Activated CD8-positive, alpha-beta memory T cell treated with anti-CD3 and anti-CD28 coated beads, Interleukin-2, amount 10 ng/mL, durations not matched to agents 7 days and 5 days (primary cell): ENCODE data around the gene FCGR1A. TPM values are rescaled to one million over a fixed set of nuclear protein-coding genes. Genes with fewer than 3 reads are reported as not detected.
"Not testable (repeated sequence)": the region's sequence is repeated elsewhere in the genome, so short reads cannot be mapped to it uniquely, and the experiment has no call there.

Experiments
- ATAC-seq: fragments of 150-1000 bp; cut with Tn5 transposase; one replicate; pipeline ENCODE4 v1.10.0; 2021; ENCODE audit warnings: moderate library complexity
- CTCF ChIA-PET: fragments of 350-600 bp; sonication (Branson Sonifier 250); formaldehyde crosslinking; loops from one replicate; lab custom pipeline; 2021; ENCODE audit warnings: antibody characterized with exemption; lab: Charles Lee
- DNase-seq: peaks from one replicate; pipeline ENCODE4 v3.0.0-alpha.2; 2020
- H3K27ac Mint-ChIP-seq: one replicate; pipeline ENCODE4 v1.8.0; 2021; ENCODE audit warnings: mild to moderate bottlenecking, mixed read lengths
- H3K27me3 Mint-ChIP-seq: one replicate; pipeline ENCODE4 v1.8.0; 2021; ENCODE audit warnings: mixed read lengths
- H3K36me3 Mint-ChIP-seq: one replicate; pipeline ENCODE4 v1.8.0; 2021; ENCODE audit warnings: mild to moderate bottlenecking, mixed read lengths
- H3K4me1 Mint-ChIP-seq: one replicate; pipeline ENCODE4 v1.8.0; 2021; ENCODE audit warnings: mixed read lengths
- H3K4me3 Mint-ChIP-seq: one replicate; pipeline ENCODE4 v1.8.0; 2021; ENCODE audit warnings: mild to moderate bottlenecking, moderate library complexity, mixed read lengths
- H3K9me3 Mint-ChIP-seq: one replicate; pipeline ENCODE4 v1.8.0; 2022; ENCODE audit warnings: low read depth, mixed read lengths
- total RNA-seq, 2 experiments: library from RNA; stranded (reverse); gene quantifications; one replicate each; pipeline ENCODE4 v1.2.3, GENCODE V29; 2021

The FCGR1A gene
- total RNA-seq, 2 experiments from 2014 or later = 0.70 TPM; not detected in 1

DNA sequence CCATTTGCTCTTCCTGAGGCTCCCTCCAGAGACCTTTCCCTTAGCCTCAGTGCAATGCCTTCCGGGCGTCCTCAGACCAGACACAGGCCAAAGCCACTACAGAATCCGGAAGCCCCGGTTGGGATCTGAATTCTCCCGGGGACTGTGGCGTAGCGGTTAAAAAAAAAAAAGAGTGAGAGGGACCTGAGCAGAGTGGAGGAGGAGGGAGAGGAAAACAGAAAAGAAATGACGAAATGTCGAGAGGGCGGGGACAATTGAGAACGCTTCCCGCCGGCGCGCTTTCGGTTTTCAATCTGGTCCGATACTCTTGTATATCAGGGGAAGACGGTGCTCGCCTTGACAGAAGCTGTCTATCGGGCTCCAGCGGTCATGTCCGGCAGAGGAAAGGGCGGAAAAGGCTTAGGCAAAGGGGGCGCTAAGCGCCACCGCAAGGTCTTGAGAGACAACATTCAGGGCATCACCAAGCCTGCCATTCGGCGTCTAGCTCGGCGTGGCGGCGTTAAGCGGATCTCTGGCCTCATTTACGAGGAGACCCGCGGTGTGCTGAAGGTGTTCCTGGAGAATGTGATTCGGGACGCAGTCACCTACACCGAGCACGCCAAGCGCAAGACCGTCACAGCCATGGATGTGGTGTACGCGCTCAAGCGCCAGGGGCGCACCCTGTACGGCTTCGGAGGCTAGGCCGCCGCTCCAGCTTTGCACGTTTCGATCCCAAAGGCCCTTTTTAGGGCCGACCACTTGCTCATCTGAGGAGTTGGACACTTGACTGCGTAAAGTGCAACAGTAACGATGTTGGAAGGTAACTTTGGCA, 50.0 kb downstream of the FCGR1A start:
- H3K27ac Mint-ChIP-seq, H3K9me3 Mint-ChIP-seq, H3K4me1 Mint-ChIP-seq, CTCF ChIA-PET, H3K4me3 Mint-ChIP-seq, H3K36me3 Mint-ChIP-seq, H3K27me3 Mint-ChIP-seq, DNase-seq: not testable (repeated sequence)
- ATAC-seq = peak; percentile 75

DNA sequence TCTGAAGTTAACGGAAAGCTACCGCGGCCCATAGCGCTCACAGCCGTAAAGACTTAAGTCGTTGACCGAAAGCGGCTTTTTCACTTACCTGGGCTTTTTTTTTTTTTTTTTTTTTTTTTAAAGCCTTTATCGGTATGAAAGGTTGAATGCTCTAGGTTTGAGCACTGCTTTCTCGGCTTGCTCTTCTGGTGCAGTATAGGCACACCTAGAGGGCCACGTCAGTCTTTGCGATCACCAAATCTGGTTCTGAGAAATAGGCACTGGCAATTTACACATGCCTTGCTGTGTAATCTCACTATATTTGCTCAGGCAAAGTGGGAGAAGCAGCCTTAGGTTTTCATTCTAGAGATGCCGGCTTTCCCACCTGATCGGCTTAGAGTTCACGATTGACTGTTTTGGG, 50.6 kb downstream of the FCGR1A start:
- H3K4me3 Mint-ChIP-seq, CTCF ChIA-PET, H3K36me3 Mint-ChIP-seq, H3K27ac Mint-ChIP-seq, H3K27me3 Mint-ChIP-seq, H3K4me1 Mint-ChIP-seq, H3K9me3 Mint-ChIP-seq, DNase-seq: not testable (repeated sequence)
- peak; percentile 12 for ATAC-seq

DNA sequence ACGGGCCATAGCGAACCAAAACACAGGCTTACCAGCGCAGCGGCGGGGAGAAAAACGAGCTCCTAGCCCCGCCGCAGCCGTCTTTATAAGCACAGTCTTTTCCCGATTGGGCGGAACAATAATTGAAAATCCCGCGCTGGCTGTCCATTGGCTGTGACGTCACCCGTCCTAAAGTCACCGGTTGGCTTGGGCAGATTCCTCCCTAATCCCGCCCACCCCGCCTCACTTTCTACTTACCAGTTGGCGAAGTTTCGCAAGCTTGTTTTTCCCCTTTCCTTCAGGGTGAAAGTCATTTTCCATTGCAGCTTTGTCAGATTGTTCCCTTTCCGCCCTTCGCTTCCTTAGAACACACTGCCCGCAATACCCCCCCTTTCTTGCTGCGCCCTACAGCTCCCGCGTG, 58.7 kb downstream of the FCGR1A start:
- CTCF ChIA-PET, H3K27ac Mint-ChIP-seq, H3K4me3 Mint-ChIP-seq, DNase-seq, H3K9me3 Mint-ChIP-seq, H3K27me3 Mint-ChIP-seq: not testable (repeated sequence)
- peak; percentile 14 for ATAC-seq
- Mint-ChIP-seq H3K36me3 (peaks cover 24% of the 10 kb centered on the region), H3K4me1 (peaks cover 18% of the 10 kb centered on the region)

Other genes with a start within 250 kb of the FCGR1A start
- gene PPIAL4C, start 198.8 kb upstream of the FCGR1A start, total RNA-seq = 1 to 10 TPM in 1 of 2 experiments, under 1 TPM in 1; 0.84 to 1.8 TPM
- 10 to 100 TPM; 24.4 to 28.6 TPM for gene BOLA1, start 116.9 kb downstream of the FCGR1A start, total RNA-seq
- gene SV2A, start 135.2 kb downstream of the FCGR1A start, total RNA-seq = 10 to 100 TPM; 15.8 to 17.1 TPM
- 100 to 1,000 TPM in 1 of 2 experiments, 10 to 100 TPM in 1; 79.4 to 109 TPM for gene SF3B4, start 145.1 kb downstream of the FCGR1A start, total RNA-seq
- 1 to 10 TPM; 2.0 to 2.9 TPM for gene MTMR11, start 154.2 kb downstream of the FCGR1A start, total RNA-seq
- 10 to 100 TPM; 16.4 to 19.7 TPM for gene OTUD7B, start 228.0 kb downstream of the FCGR1A start, total RNA-seq